GM08714 (cell line): ENCODE data around the gene POTEF.
"Not testable (repeated sequence)": the region's sequence is repeated elsewhere in the genome, so short reads cannot be mapped to it uniquely, and the experiment has no call there.

Source experiments
- H3K4me3 ChIP-seq: fragments of 200-500 bp; sonication (Bioruptor generic); 2 replicates; pipeline ENCODE4 v1.5.1; 2014; ENCODE audit warnings: mild to moderate bottlenecking, low read length, inconsistent platforms
- ZNF274 ChIP-seq: IDR thresholded peaks from 2 replicates; pipeline ENCODE4 v1.6.1; 2012; ENCODE audit warnings: mild to moderate bottlenecking, low read depth, low read length

Gene POTEF

DNA sequence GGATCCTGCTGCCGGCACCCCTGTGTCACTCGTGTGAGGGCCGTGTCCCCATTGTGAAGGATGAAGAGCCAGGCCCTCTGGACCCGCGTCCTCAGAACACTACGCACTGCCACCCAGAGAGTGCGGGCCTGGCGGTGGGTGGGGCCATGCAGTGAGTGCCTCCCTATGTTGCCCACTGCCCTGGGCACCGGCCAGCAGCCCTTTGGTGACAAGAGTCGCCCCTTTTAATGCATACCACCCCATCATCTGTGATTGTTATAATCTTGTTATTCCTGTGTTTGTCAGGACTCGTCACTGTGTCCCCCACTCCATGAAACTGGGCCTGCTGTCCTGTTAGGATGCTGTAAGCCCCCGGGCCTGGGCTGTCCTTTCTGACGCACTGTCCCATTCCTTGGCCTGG, 9.3 kb upstream of the POTEF start:
- not testable (repeated sequence) for H3K4me3 ChIP-seq

DNA sequence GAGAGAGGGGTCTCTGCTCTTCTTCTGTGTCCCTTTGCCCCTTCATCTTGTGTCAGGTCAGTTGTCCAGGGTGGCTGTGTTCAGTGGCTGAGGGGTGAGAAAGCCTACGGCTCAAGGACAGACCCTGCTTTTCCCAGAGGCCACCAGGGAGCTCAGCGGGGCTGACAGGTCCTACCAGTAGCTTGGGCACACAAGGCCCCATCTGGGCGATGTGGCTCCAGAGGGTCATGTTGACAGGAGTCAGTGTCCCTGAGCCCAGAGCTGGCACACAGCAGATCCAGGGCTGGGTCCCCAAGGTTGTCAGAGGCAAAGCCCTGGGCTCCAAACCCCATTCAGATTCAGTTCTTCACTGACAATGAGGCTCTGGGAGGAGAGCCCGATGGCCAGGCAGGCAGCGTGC, 8.1 kb upstream of the POTEF start:
- not testable (repeated sequence) for H3K4me3 ChIP-seq

DNA sequence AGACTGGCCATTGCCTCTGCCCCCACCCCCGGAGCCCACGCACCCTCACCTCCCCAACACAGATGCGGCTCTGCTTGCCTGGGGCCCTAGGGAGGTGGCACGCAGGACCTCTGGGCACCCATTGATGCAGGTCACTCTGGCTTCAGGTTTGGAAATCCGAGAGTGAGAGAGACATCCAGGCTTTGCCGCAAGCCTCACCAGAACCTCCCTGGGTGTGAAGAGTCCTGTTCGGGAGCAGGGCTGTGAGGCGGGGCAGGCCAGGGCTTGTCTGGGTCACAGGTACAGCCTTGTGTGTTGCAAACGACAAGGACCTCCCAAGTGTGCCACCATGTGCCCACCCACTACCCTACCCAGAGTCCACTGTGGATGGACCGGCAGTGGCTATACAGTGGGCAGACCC, 7.5 kb upstream of the POTEF start:
- not testable (repeated sequence) for H3K4me3 ChIP-seq

DNA sequence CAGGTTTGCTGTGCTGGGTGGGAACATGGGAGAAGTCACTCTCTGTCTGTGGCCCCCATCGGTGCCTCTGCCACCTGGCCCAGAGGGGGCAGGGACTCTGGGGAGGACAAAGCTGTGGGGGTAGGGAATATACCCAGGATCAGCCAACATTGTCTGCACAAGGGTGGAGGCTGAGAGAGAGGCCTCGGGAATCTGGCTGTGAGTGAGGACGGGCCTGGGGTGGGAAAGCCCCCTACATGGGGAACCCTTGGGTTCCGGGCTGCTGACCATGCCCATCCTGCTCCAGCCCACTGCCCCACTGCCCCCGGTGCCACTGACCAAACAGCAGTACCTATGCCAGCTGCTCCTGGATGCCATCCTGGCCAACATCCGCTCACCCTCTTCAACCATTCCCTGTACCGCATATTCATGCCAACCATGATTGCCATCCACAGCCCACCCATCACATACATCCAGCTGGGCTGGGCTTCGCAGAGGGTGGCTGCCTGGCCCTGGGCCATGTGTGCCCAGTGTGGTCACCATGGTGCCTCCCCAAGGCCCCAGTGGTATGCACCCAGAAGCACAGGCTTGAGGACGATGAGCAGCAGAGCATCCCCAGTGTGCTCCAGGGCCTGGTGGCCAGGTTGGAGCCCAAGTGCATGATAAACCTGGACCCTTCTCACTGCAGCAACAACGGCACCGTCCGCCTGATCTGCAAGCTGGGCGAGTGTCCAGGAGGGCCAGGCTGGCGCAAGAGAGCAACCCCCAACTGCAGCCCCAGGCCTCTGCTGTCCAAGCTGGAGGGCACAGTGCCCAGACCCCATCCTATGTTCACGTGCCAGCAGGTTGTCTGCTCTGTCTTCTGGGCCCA, 6.9 kb upstream of the POTEF start:
- no peak overlapping the region for H3K4me3 ChIP-seq
- no peak for TF ChIP-seq ZNF274

DNA sequence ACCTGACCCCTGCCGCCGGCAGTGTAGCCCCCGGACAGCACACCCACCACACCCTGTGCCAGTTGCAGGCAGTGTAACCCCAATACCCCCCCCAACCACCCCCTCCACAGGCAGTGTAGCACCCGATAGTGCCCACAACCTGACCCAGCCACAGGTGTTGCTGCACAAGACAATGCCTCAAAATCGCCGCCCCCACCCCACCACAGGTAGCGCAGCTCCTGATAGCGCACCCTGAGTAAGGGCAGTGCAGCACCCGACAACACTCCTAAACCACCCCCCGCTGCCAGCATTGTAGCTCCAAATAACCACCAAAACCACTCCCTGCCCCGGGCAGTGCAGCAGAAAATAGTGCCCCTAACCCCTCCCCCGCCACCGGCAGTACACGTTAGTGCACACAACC, 558 bp downstream of the POTEF start:
- H3K4me3 ChIP-seq = not testable (repeated sequence)

DNA sequence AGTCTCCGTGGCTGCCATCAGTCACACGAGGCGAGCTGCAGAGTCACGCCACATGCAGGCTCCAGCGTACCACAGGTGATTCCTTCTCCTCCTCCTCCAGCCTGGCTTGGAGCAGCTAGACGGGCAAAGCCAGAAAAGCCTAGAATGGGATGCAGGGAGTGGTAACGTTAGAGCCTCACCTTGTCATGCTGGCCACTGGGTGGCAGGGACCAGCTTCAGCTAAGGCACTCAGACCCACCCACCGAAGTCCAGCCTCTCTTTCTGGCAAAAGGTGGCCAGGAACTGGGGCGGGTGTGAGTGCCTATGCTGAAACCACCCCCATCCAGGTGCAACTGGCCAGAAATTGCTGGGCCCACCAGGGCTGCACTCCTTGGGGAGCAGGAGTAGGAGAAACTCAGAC, 1.3 kb downstream of the POTEF start:
- H3K4me3 ChIP-seq = not testable (repeated sequence)

DNA sequence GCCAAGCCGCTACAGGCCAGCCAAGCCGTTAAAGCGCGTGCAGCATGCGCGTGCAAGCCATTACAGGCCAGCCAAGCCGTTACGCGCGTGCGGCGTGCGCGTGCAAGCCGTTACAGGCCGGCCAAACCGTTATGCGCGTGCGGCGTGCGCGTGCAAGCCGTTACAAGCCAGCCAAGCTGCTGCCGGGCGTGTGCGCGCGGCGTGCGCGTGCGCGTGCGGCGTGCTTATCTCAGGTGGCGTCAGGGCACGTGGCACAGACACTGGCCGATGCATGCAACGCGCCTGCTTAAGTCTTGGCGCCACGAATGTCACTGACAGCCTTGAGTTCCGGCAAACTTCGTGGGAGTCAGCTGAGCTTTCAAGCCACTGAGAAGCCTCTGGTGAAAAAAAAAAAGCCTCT, 8.1 kb downstream of the POTEF start:
- H3K4me3 ChIP-seq = not testable (repeated sequence)

DNA sequence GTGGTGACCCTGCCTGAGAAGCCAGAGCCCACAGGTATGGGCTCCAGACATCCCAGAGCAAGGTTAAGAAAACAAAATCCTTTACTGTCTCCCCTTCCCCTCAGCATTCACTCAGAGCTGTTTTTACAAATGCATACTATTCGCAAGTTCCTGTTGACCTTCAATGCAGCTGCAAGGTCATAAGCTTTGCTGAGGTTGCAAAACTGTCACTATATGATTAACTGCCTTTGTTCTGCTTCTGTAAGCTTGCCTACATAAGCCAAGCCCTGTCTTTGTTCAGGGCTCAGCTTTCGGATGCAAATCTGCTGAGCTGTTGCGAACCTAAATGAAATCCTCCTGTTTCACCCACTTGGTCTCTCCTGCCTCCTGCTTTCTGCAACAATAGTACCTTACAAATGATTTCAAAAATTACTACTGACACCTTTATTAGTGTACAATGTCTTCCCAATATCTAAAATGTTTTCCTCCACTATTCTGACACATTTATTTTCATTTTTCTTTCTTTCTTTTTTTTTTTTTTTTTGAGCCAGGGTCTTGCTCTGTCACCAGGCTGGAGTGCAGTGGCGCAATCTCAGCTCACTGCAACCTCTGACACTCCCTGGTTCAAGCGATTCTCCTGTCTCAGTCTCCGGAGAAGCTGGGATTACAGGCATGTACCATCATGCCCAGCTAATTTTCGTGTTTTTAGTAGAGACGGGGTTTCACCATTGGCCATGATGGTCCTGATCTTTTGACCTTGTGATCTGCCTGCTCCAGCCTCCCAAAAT, 26.2 kb downstream of the POTEF start:
- H3K4me3 ChIP-seq = not testable (repeated sequence)

DNA sequence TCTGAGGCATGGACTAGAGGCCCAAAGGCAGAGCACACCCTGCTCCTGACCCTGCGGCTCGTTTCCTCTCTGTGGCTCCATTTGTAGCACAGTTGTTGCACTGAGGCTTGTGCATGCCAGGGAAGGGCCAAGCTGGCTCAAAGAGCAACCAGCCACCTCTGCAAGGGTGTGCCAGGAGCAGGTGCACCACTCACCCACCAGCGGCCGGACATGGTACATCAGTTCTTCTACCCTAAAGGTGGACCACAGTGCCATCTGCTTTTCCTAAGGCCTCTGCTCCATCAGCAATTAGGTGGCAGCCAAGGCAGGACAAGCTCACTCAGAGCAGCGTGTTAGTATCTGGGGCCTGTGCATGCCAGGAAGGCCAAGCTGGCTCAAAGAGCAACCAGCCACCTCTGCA, 66.4 kb downstream of the POTEF start:
- not testable (repeated sequence) for H3K4me3 ChIP-seq

DNA sequence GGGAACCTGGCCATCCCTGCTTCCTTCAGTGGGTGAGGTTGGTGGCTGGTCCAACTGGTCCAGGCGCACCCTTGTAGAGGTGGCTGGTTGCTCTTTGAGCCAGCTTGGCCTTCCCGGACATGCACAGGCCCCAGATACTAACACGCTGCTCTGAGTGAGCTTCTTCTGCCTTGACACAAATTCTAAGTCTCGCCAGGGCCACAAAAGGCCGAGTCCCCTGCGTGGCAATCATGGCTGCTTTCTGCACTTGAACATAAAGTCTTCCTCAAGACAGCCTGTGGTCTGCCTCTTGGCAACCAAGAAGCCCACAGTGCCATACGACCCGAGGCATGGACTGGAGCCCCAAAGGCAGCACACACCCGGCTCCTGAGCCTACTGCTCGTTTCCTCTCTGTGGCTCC, 69.0 kb downstream of the POTEF start:
- H3K4me3 ChIP-seq = not testable (repeated sequence)

DNA sequence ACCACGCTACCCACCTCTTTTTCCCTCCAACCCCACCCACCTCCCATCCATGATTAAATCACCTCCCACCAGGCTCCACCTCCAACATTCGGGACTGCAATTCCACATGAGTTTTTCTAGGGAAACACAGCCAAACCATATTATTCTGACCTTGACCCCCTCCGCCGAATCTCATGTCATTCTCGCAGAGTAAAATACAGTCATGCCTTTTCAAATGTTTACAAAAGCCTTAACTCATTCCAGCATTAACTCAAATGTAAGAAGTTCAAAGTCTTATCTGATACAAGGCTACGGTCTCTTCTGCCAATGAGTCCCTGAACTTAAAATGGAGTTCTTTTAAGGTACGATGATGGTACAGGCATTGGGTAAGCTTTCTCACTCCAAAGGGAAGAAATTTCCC, 72.7 kb downstream of the POTEF start:
- not testable (repeated sequence) for H3K4me3 ChIP-seq

DNA sequence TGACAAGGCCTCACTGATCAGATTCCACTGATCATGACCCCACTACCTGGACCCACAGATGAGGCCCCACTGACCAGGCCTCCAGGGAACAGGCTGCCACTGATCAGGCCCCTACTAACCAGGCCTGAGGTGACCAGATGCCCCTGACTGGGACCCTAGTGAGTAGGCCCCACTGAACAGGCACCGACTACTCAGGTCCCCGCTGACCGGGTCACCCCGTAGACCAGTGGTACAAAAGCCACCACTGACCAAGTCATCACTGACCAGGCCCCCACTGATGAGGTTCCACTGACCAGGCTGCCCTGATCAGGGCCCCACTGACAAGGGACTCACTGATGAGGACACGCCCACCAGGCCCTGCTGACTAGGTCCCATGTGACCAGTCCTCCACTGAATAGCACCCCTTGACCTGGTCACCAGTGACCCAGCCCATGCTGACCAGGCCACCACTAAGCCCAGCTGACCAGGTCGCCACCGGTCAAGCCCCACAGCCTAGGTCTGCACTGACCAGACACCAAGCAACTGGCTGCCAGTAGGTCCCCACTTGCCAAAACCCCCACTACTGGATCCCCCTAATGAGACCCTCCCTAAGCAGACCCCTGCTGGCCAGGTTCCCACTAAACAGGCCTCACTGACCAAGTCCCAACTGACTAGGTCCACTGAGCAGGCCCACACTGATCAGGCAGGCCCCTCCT, 75.7 kb downstream of the POTEF start:
- H3K4me3 ChIP-seq = not testable (repeated sequence)

DNA sequence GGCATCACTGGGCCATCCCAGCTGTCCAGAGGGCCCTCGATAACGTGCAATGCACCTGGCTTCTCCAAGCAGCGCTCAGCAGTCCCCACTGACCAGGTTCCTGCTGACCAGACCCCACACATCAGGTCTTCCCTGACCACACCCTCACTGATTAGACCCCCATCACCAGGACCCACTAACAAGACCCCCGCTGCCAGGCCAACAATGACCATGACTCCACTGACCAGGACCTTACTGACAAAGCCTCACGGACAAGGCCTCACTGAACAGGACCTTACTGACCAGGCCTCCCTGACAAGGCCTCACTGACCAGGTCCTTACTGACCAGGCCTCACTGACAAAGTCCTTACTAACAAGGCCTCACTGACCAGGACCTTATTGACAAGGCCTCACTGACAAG, 76.6 kb downstream of the POTEF start:
- H3K4me3 ChIP-seq = not testable (repeated sequence)

DNA sequence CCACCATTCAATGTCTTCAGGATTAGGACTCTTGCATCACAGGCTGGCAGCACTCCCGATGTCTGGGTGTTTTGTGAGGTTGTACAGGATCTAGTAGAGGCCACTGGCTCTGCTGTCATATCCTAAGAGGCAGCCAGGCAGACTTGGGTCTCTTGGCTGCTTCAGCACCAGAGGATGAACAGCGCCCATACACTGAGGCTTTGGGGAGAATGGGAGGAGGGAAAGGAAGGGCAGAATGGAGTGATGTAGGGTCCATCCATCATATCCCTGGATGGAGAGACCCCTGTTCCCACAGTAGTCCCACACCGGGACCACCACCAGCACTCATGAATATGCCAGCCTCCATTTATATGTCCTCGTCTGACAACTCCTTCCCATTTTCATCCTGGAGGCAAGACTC, 80.6 kb downstream of the POTEF start:
- not testable (repeated sequence) for H3K4me3 ChIP-seq

DNA sequence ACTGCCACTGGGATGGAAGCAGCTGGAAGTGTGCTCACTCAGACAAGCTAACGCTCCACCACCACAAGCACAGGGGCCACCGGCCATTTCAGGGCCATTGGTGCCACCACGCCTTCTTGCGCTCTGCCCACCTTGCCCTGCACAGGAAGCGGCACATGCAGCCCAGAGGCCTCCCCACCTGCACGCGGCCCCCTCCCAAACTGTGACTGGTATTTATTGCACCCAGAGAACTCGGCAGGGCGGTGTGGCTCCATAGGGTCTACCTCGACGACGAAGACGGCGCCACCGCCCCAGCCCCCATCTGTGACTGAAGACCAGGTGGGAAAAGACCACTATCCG, 90.8 kb downstream of the POTEF start:
- not testable (repeated sequence) for H3K4me3 ChIP-seq

DNA sequence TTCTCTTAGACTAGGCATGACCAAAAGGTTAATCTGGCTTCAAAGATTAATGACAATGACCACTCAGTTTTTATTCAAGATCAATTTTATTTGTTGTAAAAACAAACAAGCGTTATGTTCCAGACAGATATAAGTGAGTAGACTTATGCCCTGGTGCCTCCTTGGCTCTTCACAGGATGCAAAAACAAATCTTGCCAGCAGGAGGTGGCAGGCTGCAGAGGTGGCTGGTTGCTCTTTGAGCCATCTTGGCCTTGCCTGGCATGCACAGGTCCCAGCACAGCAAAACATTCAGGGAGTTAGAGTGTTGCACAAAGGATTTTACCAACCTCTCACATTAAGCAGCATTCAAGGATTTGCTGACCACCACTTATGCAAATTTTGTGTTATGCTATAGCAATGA, 103.1 kb downstream of the POTEF start:
- H3K4me3 ChIP-seq = not testable (repeated sequence)
